GM21576 (cell line): ENCODE data around the gene LOXHD1.

Experiments used
- ATAC-seq: cut with Tn5 transposase; IDR thresholded peaks from one replicate; pipeline ENCODE4 v1.9.1; 2021; ENCODE audit warnings: mild to moderate bottlenecking, moderate library complexity; ENCODE audit not compliant: unreplicated experiment

The LOXHD1 gene, protein sequence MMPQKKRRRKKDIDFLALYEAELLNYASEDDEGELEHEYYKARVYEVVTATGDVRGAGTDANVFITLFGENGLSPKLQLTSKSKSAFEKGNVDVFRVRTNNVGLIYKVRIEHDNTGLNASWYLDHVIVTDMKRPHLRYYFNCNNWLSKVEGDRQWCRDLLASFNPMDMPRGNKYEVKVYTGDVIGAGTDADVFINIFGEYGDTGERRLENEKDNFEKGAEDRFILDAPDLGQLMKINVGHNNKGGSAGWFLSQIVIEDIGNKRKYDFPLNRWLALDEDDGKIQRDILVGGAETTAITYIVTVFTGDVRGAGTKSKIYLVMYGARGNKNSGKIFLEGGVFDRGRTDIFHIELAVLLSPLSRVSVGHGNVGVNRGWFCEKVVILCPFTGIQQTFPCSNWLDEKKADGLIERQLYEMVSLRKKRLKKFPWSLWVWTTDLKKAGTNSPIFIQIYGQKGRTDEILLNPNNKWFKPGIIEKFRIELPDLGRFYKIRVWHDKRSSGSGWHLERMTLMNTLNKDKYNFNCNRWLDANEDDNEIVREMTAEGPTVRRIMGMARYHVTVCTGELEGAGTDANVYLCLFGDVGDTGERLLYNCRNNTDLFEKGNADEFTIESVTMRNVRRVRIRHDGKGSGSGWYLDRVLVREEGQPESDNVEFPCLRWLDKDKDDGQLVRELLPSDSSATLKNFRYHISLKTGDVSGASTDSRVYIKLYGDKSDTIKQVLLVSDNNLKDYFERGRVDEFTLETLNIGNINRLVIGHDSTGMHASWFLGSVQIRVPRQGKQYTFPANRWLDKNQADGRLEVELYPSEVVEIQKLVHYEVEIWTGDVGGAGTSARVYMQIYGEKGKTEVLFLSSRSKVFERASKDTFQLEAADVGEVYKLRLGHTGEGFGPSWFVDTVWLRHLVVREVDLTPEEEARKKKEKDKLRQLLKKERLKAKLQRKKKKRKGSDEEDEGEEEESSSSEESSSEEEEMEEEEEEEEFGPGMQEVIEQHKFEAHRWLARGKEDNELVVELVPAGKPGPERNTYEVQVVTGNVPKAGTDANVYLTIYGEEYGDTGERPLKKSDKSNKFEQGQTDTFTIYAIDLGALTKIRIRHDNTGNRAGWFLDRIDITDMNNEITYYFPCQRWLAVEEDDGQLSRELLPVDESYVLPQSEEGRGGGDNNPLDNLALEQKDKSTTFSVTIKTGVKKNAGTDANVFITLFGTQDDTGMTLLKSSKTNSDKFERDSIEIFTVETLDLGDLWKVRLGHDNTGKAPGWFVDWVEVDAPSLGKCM (N-terminal part only)

DNA sequence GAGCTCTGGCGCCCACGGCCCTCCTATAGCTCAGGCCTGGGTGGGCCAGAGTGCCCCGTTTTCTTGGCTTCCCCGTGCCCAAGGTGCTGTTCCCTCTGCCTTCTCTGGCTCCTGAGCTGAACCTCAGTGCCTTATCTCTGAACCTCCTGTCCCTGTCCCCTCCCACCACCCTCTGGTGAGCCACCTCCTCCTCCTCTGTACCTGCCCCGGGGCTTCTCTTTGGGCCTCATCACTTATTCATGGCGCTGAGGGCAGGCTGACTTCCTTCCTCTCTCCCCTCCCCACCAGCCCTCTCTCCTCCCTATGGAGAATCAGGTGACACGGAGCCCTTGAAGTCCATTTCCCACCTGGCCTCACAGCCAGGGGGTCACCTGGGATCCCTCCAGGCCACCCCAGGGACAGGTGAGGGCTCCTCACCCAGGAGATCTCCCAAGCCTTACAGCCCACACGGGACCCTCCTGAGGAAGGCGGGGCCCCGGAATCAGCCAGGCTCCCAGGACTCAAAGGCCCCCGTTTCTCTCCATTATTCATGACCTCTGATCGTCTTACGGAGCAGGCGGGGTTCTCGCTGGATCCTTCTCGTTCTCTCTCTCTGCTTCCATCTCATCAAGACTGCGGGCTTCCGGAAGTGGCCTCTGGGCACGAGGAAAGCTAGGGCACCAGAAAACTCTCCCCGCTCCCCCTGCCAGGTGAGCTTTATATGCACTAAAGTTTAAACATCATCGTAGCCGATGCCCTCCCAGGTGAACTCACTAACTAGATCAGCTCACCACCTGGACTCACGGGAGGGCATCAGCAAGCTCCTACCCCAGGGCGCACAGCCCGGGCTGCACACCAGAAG, at the start of gene LOXHD1:
TSS of gene LOXHD1 (minus strand) at position 106 of the 841 bp plus-strand sequence. CDS start 187 bp downstream, outside the sequence.
- ATAC-seq: no peak

- ATAC-seq: no peak
Observed at GRCh38 chr18:46705521-46705920, 48.5 kb upstream of the LOXHD1 start.

DNA sequence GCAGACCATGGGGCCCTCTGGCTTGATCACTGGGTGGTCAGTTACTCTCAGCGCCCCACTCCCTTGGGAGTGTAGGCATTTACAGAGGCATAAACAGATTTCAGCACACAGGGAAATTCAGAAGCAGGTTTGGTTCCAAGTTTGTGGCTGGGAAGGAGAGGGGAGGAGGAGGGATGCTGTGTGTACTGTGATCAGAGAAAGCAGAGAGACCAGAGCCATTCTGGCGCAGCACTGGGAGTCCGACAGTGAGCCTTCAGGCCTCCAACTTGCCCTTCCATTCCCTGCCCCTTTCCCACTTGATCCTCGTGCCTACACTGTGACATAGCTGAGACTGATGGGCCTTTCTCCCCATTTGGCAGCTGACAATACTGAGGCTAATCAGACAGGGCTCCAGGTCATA, 47.8 kb upstream of the LOXHD1 start:
- no peak for ATAC-seq

- ATAC-seq: no peak
Observed at GRCh38 chr18:46704189-46704588, 47.2 kb upstream of the LOXHD1 start.

DNA sequence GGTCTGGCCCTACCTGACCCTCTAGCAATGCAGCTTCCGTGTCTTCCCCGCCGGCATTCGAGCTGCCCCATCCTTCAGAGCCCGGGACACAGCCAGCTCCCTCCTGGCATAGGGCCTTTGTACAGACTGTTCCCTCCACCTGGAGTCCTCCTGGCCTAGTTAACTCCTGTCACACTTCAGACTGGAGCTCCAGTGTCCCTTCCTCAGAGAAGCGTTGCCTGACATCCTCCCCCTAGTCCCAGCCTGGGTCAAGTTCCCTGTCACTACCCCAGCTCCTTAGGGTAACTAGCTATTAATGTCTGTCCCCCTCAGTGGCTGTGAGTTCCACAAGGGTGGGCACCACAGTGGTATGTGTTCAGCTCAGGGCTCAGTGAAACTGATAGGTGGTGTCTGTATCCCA, 45.5 kb upstream of the LOXHD1 start:
- no peak for ATAC-seq

DNA sequence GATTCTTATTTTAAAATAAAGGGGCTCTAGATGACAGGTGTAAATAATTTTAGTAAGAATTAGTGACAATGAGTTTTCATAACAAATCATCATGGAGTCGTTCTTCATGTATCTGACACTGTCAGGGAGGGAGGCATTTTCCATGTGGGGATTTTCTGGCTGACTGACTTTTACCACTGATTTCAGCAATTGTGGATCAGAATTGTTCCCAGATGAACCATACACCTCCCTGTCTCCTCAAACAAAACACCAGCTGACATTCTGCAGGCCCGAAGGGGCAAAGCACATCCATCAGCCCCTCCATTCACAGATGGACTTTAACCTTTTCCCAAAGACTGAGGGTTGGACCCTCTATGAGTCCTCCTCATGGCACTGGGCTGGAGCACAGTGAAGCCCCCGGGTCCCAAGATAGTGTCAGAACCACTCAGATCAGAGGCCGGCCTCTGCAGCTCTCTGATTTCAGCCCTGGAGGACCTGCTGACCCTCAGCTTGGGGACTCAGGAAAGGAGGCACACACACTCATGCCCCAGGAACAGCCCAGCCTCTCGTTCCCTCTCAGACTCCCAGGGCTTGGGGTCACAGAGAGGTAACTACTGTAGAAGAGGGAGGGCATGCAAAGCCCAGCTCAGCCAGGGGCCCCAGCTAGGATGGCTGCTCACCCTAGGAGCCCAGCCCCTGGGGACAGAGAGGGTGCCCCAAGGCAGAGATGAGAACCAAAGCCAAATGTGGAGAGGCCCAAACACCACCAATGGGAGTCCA, 43.2 kb upstream of the LOXHD1 start:
- no peak for ATAC-seq

- ATAC-seq: no peak
Observed at GRCh38 chr18:46696702-46697101, 39.7 kb upstream of the LOXHD1 start.

GRCh38 chr18:46696268-46696667, 39.2 kb upstream of the LOXHD1 start:
- ATAC-seq: no peak

- no peak for ATAC-seq
Observed at GRCh38 chr18:46693996-46694395, 37.0 kb upstream of the LOXHD1 start.

DNA sequence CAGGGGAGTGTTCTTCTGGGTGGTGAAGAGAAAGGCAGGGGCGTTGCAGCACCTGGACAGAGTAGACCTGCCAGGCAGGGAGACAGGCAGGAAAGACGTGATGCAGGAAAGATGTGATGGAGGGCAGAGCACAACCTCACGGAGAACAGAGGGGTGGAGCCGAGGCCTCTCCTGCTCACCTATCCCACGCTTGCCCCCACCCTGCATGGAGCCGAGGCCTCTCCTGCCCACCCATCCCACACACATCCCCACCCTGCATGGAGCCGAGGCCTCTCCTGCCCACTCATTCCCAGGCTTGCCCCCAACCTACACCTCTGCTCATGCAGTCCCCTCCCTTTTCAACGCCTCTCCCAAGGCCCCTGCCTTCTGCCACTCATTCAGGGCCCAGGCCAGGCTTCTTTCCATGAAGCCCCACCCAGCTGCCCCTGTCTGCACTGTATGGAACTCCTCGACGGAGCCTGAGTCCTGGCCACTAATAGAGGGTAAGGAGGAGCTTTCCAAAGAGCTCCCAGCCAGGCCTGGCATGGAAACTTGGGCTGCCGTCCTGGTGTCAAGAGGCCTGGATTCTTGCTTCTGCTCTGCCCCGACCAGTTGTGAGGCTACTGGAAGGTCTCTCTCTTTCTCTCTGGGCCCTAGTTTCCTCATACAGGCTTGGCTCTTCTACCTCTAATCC, 32.0 kb upstream of the LOXHD1 start:
- ATAC-seq: no peak

DNA sequence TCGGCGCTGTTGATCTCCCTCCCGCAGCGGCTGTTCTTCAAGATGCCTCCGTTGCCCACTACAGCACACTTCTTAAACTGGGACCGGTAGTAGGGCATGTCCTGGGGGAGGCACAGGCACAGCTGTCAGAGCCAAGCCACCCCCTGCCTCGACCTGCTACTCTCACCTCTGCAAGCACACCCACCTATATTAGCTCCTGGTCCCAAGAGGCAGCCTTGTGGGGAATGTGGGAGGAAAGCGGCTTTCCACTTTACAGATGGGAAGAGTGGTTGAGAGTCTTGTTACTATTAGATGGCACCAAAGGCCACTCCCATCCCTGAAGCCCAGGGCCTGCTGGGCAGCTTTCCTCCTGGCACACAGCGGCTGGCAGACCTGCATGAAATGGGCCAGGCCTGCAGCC, 29.2 kb upstream of the LOXHD1 start:
- ATAC-seq: no peak

DNA sequence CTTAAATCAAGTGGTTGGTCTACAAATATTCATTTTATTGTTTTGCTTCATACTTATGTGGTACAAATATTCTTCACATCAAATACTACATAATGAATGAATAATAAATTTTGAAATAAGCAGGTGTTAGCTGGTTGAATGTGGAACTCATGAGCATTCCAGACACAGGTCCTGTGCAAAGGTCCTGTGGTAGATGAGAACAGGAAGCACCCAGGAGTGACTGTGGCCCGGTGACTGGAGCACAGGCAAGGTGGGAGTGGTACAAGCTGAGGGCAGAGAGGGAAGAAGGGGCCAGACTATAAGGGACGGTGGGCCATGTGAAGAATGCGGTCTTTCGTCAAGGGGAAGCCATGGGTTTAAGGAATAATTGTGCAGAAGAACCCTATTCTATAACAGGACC, 26.2 kb upstream of the LOXHD1 start:
- ATAC-seq: no peak

- ATAC-seq: no peak
Observed at GRCh38 chr18:46680784-46681695, 24.0 kb upstream of the LOXHD1 start.

DNA sequence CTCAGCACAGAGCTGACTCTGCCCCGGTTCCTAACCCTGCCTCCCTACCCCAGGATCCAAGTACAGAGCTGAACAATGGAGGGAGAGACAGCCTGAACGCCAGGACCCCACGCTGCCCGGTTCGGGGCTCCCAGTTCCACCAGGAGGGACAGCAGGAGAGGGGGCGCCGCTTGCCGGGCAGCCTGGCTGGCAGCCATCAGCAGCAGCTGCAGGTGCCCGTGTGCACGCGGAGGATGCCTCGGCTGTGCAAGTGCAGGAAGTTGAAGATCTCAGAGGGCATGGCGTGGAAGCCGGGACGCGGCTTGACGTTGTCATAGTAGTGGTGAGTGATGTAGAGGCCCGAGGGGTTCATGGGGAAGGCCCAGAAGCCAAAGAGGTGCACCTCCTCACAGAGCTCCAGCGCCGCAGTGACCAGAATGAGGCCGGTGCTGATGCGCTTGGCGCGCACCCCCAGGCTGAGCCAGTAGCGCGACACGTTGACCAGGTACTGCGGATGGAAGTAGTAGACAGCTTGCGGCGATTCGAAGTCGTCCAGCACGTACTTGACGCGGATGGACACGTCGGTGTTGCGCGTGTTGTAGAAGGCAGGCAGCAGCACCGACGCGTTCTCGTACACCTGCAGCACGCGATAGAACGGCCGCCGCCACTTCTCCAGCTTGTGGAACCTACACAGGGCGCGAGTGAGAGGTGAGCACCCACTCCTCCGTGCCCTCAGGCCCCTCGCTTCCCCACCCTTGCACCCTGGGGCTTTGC, 23.0 kb upstream of the LOXHD1 start:
- no peak for ATAC-seq

DNA sequence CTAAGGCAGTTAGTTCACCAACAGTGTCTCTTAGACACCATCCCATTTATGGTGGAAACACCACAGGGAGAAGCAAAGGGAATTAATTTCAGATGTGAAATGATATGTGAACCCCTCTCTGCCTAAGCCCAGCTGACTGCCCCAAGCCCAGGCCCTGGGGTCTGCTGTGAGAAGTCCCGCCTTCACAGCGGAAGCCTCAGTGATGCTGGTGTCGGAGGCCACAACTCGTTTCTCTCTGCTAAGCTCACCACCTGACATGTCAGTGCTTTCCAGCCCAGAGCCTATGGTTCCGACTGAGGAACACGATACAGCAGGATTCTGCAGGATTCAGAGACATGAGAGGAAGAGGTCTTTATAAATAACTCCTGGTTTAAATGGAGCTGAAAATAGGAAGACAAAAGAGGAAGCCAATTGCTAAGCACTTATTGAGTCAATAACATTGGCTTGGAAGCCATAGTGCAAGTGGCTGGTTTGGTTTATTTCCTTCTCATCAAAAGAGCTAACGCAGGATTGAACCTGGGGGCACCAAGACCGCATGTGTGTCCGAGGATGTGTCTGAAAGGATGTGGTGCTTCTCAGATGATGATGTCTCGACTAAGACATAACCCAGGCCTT, 21.9 kb upstream of the LOXHD1 start:
- ATAC-seq: no peak

- ATAC-seq: no peak
Observed at GRCh38 chr18:46678041-46678440, 21.0 kb upstream of the LOXHD1 start.

DNA sequence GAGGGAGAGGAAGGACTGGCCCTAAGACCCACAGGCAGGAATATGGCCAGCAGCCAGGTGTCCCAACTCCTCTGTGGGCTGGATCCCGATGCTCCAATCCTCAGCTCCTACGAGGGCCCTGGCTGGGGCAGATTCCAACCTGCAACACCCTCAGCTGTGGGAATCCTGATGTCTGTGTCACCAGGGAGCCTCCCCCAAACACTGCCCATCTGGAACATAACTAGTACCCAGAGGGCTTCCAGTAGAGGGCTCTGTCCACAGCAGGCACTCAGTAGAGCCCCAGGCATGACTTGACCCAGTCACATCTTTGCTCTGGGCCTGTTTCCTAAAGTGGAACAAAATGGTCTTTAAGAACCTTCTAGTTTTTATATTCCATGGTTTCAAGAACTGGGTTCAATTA, 20.6 kb upstream of the LOXHD1 start:
- ATAC-seq: no peak
